Heart left ventricle (tissue), 16 donors: ENCODE measurements around the gene SETSIP. TPM values are rescaled to one million over a fixed set of nuclear protein-coding genes. Genes with fewer than 3 reads are reported as not detected.

Experiments
- ATAC-seq, 4 donors: fragments of 200-7000 bp; cut with Tn5 transposase; one replicate each; pipeline ENCODE4 v1.9.1; 2020 to 2022; ENCODE audit warnings: moderate library complexity in 4 of 4, mild to moderate bottlenecking in 3 of 4, moderate number of reproducible peaks in 1 of 4
- DNase-seq, 5 donors: peaks; one replicate each; pipeline ENCODE4 v3.0.0-alpha.2; 2020
- H3K27ac ChIP-seq, 12 donors: fragments of 200-600 bp; sonication (generic) in 4 of 12; one replicate each; pipeline versions ENCODE4 v1.5.0 to v1.8.0; 2016 to 2022; ENCODE audit warnings: mild to moderate bottlenecking in 2 of 12
- H3K27me3 ChIP-seq, 9 donors: fragments of 200-600 bp; sonication (generic) in 2 of 9; one replicate each; pipeline versions ENCODE4 v1.5.1 to v1.8.0; 2016 to 2022; ENCODE audit warnings: mild to moderate bottlenecking in 3 of 9
- H3K36me3 ChIP-seq, 9 donors: fragments of 200-600 bp; sonication (generic) in 2 of 9; one replicate each; pipeline versions ENCODE4 v1.5.0 to v1.8.0; 2018 to 2022; ENCODE audit warnings: mild to moderate bottlenecking in 2 of 9
- H3K4me1 ChIP-seq, 12 donors: fragments of 200-600 bp; sonication (generic) in 4 of 12; one replicate each; pipeline versions ENCODE4 v1.5.0 to v1.8.0; 2016 to 2022; ENCODE audit warnings: mild to moderate bottlenecking in 3 of 12
- H3K4me3 ChIP-seq, 12 donors: fragments of 200-600 bp; sonication (generic) in 4 of 12; one replicate each; pipeline versions ENCODE4 v1.5.0 to v1.8.0; 2017 to 2022; ENCODE audit warnings: mild to moderate bottlenecking in 9 of 12, moderate library complexity in 4 of 12
- H3K9me3 ChIP-seq, 12 donors: fragments of 200-600 bp; sonication (generic) in 4 of 12; one replicate each; pipeline versions ENCODE4 v1.5.0 to v1.8.0; 2016 to 2022; ENCODE audit warnings: mild to moderate bottlenecking in 1 of 12
- POLR2A ChIP-seq, 2 donors: fragments of 450-650 bp; IDR thresholded peaks; one replicate each; pipeline ENCODE4 v1.6.1; 2017; ENCODE audit warnings: antibody characterized with exemption in 2 of 2, mild to moderate bottlenecking in 2 of 2, moderate library complexity in 2 of 2
- WGBS, 4 donors: extraction: QIAGEN DNeasy Blood & Tissue Kit in 2 of 4; methylation state at CpG; one replicate each; pipeline versions ENCODE4 v1.1.5 to v1.1.7; 2013 to 2018; 5-methylcytosine and 5-hydroxymethylcytosine counted together
- intact Hi-C, 10 donors: fragments of 100-400 bp; cut with DNase I; formaldehyde crosslinking; loops; one replicate each; pipeline versions ENCODE4 v1.11.1 to v1.14.2; 2022
- polyA plus RNA-seq, 2 donors: library from polyadenylated mRNA; stranded (reverse); fragments of 200-250 nt; gene quantifications; one replicate each; pipeline ENCODE4 v1.2.3, GENCODE V29; 2013
- total RNA-seq, 9 donors: library from RNA; depleted of rRNA in 2 of 9; stranded (reverse); fragments of >200 nt in 2 of 9; fragmentation: NEBNext Ultra II Directional in 3 of 9; extraction: Animal tissue kit (Norgen Biotek cat#: 25700) in 3 of 9; gene quantifications; one replicate each; pipeline versions ENCODE4 v1.1.0 to v1.2.4, GENCODE V29; 2016 to 2023
- TF ChIP-seq, protein P1 (sequence below), 12 donors: fragments of 200-600 bp; sonication (generic) in 4 of 12; IDR thresholded peaks; one replicate each; pipeline versions ENCODE4 v1.5.0 to v1.8.0; 2018 to 2022; ENCODE audit warnings: antibody characterized with exemption in 12 of 12, mild to moderate bottlenecking in 5 of 12
- donor health status: ischemic (EF 13 %, LVEDD 7.1; RV severe dilation, severe dysfunction).
- donor health status: healthy with polysubstance abuse.
- donor health status: DM: no; HTN: yes; CAD: no.
- donor health status: DM: no; HTN: no; CAD: no.
- donor health status: ischemic (EF 25% LVEDD 6.9; RV normal size, moderate dysfunction).
- donor health status: ischemic (EF 25% LVEDD 5.7; RV mildly dilated, moderate dysfunction).
- donor health status: healthy.
- donor health status: DM: yes; HTN: yes; CAD: no.
- donor health status: ischemic (EF 35%, LVEDD 5.7; RV mildly dilated, moderate dysfunction).
- donor health status: nonischemic (EF 11% LVEDD 7.7; RV severe dilation, severe dysfunction).
- donor health status: DM: yes; HTN: yes; CAD: no.
- donor health status: PGD.
- donor health status: ischemic (EF 29% LVEDD 5.4; RV normal size, mild dysfunction).
- donor health status: nonischemic (EF 23%, LVEDD 6.1; RV moderate dilation, normal function).

Gene SETSIP
- total and polyA plus RNA-seq, 11 donors, result not detected

DNA sequence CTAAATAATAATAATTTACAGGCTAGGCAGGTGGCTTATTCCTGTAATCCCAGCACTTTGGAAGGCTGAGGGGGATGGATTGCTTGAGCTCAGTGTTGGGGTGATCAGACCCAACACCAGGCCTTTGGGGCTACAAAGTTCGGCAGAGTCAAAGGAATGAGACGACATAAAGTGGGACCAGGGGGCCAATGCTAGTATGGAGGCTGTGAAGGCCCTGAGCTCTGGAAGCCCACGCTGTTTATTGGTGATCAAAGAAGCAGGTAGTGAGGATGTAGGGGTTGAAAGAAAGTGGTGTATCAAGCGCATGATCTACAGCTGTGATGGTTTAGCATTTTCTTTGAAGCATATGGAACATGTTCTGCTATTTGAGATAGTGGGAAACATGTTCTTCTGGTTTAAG is 10.5 kb upstream of the SETSIP start:
- no peak for DNase-seq
- 91 to 99% (median 94%) methylated on average over 4 of the region's 4 CpGs for WGBS, 4 donors
- TF ChIP-seq, protein P1, sequence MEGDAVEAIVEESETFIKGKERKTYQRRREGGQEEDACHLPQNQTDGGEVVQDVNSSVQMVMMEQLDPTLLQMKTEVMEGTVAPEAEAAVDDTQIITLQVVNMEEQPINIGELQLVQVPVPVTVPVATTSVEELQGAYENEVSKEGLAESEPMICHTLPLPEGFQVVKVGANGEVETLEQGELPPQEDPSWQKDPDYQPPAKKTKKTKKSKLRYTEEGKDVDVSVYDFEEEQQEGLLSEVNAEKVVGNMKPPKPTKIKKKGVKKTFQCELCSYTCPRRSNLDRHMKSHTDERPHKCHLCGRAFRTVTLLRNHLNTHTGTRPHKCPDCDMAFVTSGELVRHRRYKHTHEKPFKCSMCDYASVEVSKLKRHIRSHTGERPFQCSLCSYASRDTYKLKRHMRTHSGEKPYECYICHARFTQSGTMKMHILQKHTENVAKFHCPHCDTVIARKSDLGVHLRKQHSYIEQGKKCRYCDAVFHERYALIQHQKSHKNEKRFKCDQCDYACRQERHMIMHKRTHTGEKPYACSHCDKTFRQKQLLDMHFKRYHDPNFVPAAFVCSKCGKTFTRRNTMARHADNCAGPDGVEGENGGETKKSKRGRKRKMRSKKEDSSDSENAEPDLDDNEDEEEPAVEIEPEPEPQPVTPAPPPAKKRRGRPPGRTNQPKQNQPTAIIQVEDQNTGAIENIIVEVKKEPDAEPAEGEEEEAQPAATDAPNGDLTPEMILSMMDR (IDR thresholded peaks at IDR 0.05), result no peak
- no peak for TF ChIP-seq POLR2A (IDR thresholded peaks at IDR 0.05)
- ATAC-seq, result no peak
- no peak overlapping the region for H3K4me3 ChIP-seq
- peaks cover 0 to 11% (median 2%) of the 10 kb centered on the region in 12 donors for H3K4me1 ChIP-seq
- no peak overlapping the region for H3K27ac ChIP-seq
- intact Hi-C loops, result no loop called here
- H3K36me3 ChIP-seq, result peaks cover 0 to 11% (median 0%) of the 10 kb centered on the region in 9 donors
- peaks cover 0 to 36% (median 21%) of the 10 kb centered on the region in 12 donors for H3K9me3 ChIP-seq
- no peaks in the 10 kb centered on the region for H3K27me3 ChIP-seq

DNA sequence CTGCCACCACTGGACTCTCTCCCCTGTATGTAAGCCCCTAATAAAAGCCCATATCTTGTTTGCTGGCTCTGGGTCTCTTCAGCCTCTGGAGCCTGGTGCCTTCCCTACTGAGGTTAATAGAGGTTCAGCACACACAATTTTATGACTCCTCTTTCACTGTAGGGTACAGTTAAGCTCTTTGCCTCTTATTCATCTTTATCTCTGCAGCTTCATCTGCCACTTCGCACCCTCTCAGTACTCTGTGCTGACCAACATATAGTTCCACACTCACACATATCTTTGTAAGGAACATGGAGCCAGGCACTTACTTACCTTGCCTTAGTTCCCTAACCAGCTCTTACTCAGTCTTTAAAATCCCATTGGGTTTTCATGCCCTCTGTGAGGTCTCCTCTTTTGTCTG is 9.4 kb upstream of the SETSIP start:
- no peaks in the 10 kb centered on the region for H3K27me3 ChIP-seq
- intact Hi-C loops, result no loop called here
- WGBS, 4 donors, result 93 to 100% (median 97%) methylated on average over 1 of the region's 1 CpG

DNA sequence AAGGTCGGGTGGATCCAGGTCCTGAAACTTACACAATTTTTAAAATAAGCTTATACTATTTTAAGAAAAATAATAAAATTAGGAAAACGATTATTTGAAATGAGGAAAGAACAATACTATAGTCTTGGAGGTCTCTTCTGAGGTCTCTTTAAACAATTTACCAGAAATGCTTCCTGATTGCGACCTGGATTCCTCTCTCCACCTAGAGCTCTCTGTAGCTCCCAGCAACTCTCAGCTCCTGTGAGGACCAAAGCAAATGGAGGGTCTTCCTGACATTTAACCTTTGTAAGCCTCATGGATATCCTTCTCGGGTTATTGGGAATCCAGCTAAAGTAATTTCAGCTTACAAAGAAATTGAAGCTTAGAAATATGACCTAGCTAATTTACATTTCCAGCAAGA is 5.8 kb upstream of the SETSIP start:
- H3K27ac ChIP-seq, result peak overlapping the region in 7 of 12 donors; percentile 48 to 80 (median 67)
- no peak for ATAC-seq
- 31 to 41% (median 36%) methylated on average over 4 of the region's 4 CpGs for WGBS, 4 donors
- intact Hi-C loops, result loop anchor here in 1 of 10 donors (2.0 kb wide), 1 partner anchor 50 kb away; no protein-coding TSS in a partner anchor
- peak overlapping the region; percentile 61 to 93 (median 78) for H3K4me3 ChIP-seq
- no peak for TF ChIP-seq POLR2A (IDR thresholded peaks at IDR 0.05)
- TF ChIP-seq, protein P1 (IDR thresholded peaks at IDR 0.05), result no peak
- DNase-seq, result no peak
- peaks cover 0 to 5% (median 0%) of the 10 kb centered on the region in 9 donors for H3K36me3 ChIP-seq
- peaks cover 0 to 21% (median 11%) of the 10 kb centered on the region in 12 donors for H3K9me3 ChIP-seq
- H3K27me3 ChIP-seq, result no peaks in the 10 kb centered on the region
- H3K4me1 ChIP-seq, result peaks cover 0 to 16% (median 4%) of the 10 kb centered on the region in 12 donors

More for the DNA sequence above, 9.4 kb upstream of the SETSIP start:
- Histone ChIP-seq H3K9me3 (peaks cover 0 to 36% (median 21%) of the 10 kb centered on the region in 12 donors), H3K36me3 (peaks cover 0 to 11% (median 0%) of the 10 kb centered on the region in 9 donors), H3K4me3 (no peak overlapping the region), H3K4me1 (peaks cover 0 to 14% (median 4%) of the 10 kb centered on the region in 12 donors), H3K27ac (no peak overlapping the region)
- no peak for ATAC-seq
- no peak for DNase-seq
- TF ChIP-seq, protein P1 (IDR thresholded peaks at IDR 0.05), result no peak
- no peak for TF ChIP-seq POLR2A (IDR thresholded peaks at IDR 0.05)

DNA sequence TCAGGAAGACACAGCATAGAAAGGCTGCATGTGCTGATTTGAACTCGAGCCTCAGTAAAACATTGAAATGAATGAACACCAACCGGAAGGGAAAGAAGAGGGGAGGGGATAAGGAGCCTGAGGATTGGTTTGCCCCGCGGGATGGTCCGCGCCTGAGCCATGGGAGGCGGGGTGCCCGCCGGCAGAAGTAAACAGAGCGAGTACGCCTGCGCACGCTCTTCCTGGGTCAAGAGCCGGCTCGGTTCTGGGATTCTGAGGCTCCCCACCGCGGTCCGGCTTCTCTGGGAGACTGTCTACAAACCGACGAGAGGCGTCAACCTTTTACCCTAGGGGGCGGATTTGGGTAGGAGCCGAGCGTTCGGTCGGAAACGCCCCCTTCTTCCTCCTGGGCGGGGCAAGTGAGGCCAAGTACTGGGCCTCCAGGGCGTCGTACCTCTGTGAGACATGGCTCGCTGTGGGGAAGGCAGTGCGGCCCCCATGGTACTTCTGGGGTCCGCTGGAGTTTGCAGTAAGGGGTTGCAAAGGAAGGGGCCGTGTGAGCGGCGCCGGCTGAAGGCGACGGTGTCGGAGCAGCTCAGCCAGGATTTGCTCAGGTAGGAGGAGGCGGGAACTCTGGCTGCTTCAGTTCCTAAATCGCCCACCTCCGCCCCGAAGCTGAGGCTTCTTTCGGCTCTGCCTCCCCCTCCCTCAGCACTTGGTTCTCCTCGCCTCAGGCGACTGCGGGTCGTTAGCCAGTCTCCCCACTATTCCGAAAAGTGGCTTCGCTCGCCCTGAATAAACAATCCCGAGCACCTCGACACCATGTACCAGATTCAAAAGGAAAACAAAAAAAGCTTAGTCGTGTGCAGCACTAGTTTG is 5.1 kb upstream of the SETSIP start, which contains the start of gene BTBD8:
TSS of gene BTBD8 (plus strand) at position 218 of the 858 bp plus-strand sequence. CDS start at position 445, 227 bp downstream.
- ATAC-seq (peak; percentile 94 to 97 (median 96)), DNase-seq (peak; percentile 75 to 90 (median 82))
- Histone ChIP-seq H3K9me3 (peaks cover 0 to 15% (median 4%) of the 10 kb centered on the region in 12 donors), H3K27me3 (no peaks in the 10 kb centered on the region), H3K27ac (peak within 1 kb of the TSS; percentile 4 to 80 (median 66)), H3K36me3 (peaks cover 0 to 4% (median 0%) of the 10 kb centered on the region in 9 donors), H3K4me1 (peaks cover 0 to 16% (median 4%) of the 10 kb centered on the region in 12 donors), H3K4me3 (peak within 1 kb of the TSS; percentile 61 to 93 (median 78))
- TF ChIP-seq, protein P1 (IDR thresholded peaks at IDR 0.05), result peak in 2 of 12 donors; percentile 9 to 26
- peak in 1 of 2 donors; percentile 60 for TF ChIP-seq POLR2A (IDR thresholded peaks at IDR 0.05)
- 0 to 1% (median 0%) methylated on average over 50 to 55 of the region's 55 CpGs for WGBS, 4 donors
- intact Hi-C loops, result loop anchor here in 1 of 10 donors (2.0 kb wide), 1 partner anchor 50 kb away; no protein-coding TSS in a partner anchor
